ENCODE measurements around the gene CCDC181.

DNA sequence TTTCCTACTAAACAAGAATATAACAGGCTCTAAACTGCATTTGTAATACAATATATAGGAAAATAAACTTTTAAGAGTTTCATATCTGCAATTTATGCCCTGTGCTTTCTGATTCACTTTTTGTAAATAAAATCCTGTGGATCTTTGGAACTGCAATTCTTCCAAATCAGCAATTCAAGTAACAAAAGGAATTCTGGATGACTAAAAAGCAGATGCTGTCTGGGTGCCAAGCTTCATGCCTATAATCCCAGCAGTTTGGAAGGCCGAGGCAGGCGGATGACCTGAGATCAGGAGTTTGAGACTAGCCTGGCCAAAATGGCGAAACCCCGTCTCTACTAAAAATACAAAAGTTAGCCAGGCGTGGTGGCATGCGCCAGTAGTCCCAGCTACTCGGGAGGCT, 66.0 kb downstream of the CCDC181 start:
- TF ChIP-seq YY1 (IDR thresholded peaks at IDR 0.05; ENCODE audit: insufficient read depth, insufficient read length) (no peak), ZNF274 (IDR thresholded peaks at IDR 0.05; ENCODE audit: low read depth, low read length) (no peak), SUZ12 (IDR thresholded peaks at IDR 0.05; ENCODE audit: extremely low read depth, insufficient read depth, insufficient read length) (no peak)

All from NT2/D1 (cell line).